Smooth muscle cell (in vitro differentiated cells): ENCODE results near the gene RIMKLA. TPM values are rescaled to one million over a fixed set of nuclear protein-coding genes. Genes with fewer than 3 reads are reported as not detected.

Source experiments
- DNase-seq: peaks from one replicate; lab custom pipeline; 2025; ENCODE audit not compliant: unreplicated experiment; lab: John Stamatoyannopoulos, UW
- H2AFZ ChIP-seq: fragments of 200-600 bp; sonication (generic); 2 replicates; pipeline ENCODE4 v1.6.0; 2016; ENCODE audit warnings: antibody characterized with exemption, low read depth, mild to moderate bottlenecking
- H3F3A ChIP-seq: fragments of 200-600 bp; sonication (generic); 2 replicates; pipeline ENCODE4 v1.6.0; 2017; ENCODE audit warnings: antibody characterized with exemption, low read depth
- H3K27ac ChIP-seq: fragments of 200-600 bp; sonication (generic); 2 replicates; pipeline ENCODE4 v1.5.1; 2016; ENCODE audit warnings: low read depth, mild to moderate bottlenecking
- H3K27me3 ChIP-seq: fragments of 200-600 bp; sonication (generic); 2 replicates; pipeline ENCODE4 v1.6.1; 2016; ENCODE audit warnings: low read depth, mild to moderate bottlenecking
- H3K36me3 ChIP-seq: fragments of 200-600 bp; sonication (generic); 2 replicates; pipeline ENCODE4 v1.5.1; 2016; ENCODE audit warnings: low read depth
- H3K4me1 ChIP-seq: fragments of 200-600 bp; sonication (generic); 2 replicates; pipeline ENCODE4 v1.5.1; 2016; ENCODE audit warnings: low read depth
- H3K4me2 ChIP-seq: fragments of 200-600 bp; sonication (generic); 2 replicates; pipeline ENCODE4 v1.6.0; 2016; ENCODE audit warnings: mild to moderate bottlenecking
- H3K4me3 ChIP-seq: fragments of 200-600 bp; sonication (generic); 2 replicates; pipeline ENCODE4 v1.5.1; 2016; ENCODE audit warnings: mild to moderate bottlenecking
- H3K79me2 ChIP-seq: fragments of 200-600 bp; sonication (generic); 2 replicates; pipeline ENCODE4 v1.6.0; 2016; ENCODE audit warnings: low read depth, mild to moderate bottlenecking
- H3K9ac ChIP-seq: fragments of 200-600 bp; sonication (generic); 2 replicates; pipeline ENCODE4 v1.6.0; 2016; ENCODE audit warnings: low read depth
- H3K9me3 ChIP-seq: fragments of 200-600 bp; sonication (generic); replicated peaks from 2 replicates; pipeline ENCODE4 v1.5.1; 2016; ENCODE audit warnings: low read depth
- H4K20me1 ChIP-seq: fragments of 200-600 bp; sonication (generic); 2 replicates; pipeline ENCODE4 v1.6.0; 2016; ENCODE audit warnings: low read depth
- WGBS: methylation state at CpG from one replicate; pipeline ENCODE4 v1.1.7; 2016; ENCODE audit warnings: low lambda C conversion rate; 5-methylcytosine and 5-hydroxymethylcytosine counted together
- polyA plus RNA-seq: library from polyadenylated mRNA; unstranded; fragments of >200 nt; fragmentation: Nextera tagmentation; extraction: Ambion mirVana; gene quantifications from 2 replicates; pipeline ENCODE4 v1.2.1, GENCODE V29; 2016
- total RNA-seq: library from RNA; depleted of rRNA; stranded (reverse); fragments of >200 nt; gene quantifications from 2 replicates; pipeline ENCODE4 v1.2.3, GENCODE V29; 2014
- TF ChIP-seq, protein P1 (sequence below): fragments of 200-600 bp; sonication (generic); IDR thresholded peaks from 2 replicates; pipeline ENCODE4 v1.5.1; 2017; ENCODE audit warnings: borderline replicate concordance, mild to moderate bottlenecking, antibody characterized with exemption; ENCODE audit not compliant: insufficient read depth, poor library complexity, severe bottlenecking

RIMKLA gene
- total and polyA plus RNA-seq, 2 experiments from 2014 or later = 0.04 to 0.25 TPM

DNA sequence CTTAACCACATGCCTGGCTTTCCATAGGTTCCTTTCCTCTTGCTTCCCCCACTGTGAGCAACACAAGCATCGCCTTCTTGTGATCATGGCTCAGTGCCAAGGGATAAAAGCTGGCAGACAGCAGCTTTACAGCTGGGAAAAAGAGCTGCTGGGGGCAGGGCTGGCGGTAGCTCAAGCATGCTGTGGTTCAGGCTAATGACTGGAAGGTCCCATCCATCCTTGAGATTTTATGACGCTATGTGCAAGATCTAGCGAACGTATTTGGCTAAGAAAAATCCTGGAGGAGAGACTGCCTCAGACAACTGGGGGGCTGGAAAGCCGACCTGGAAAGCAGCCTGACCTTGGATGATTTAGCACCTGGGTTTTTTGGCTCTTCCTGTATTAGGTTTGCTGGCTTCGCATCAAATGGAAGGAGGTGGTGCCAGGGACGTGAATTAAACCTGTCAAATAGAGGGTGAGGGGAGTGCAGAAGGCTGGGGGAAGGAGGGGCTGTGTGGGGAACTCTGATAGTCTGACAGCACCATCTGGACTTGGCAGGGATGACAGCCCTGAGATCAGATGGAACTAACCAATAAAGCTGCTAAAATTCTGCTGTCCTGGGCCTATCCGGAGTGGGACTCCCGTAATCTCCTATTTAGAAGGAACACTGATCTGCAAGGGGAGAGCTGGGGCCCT lies 40.5 kb downstream of the RIMKLA start:
- Histone ChIP-seq H3K9ac (no peak overlapping the region), H3K27ac (peak overlapping the region; percentile 71), H3K4me1 (peaks cover 12% of the 10 kb centered on the region), H3K9me3 (no peaks in the 10 kb centered on the region), H4K20me1 (no peaks in the 10 kb centered on the region), H2AFZ (no peak overlapping the region), H3K4me3 (no peak overlapping the region), H3K36me3 (no peaks in the 10 kb centered on the region), H3K79me2 (no peaks in the 10 kb centered on the region), H3K4me2 (peak overlapping the region; percentile 81), H3F3A (no peaks in the 10 kb centered on the region), H3K27me3 (no peaks in the 10 kb centered on the region)
- DNase-seq = peak; percentile 17
- 40% methylated on average over 10 of the region's 10 CpGs for WGBS
- TF ChIP-seq, protein P1, sequence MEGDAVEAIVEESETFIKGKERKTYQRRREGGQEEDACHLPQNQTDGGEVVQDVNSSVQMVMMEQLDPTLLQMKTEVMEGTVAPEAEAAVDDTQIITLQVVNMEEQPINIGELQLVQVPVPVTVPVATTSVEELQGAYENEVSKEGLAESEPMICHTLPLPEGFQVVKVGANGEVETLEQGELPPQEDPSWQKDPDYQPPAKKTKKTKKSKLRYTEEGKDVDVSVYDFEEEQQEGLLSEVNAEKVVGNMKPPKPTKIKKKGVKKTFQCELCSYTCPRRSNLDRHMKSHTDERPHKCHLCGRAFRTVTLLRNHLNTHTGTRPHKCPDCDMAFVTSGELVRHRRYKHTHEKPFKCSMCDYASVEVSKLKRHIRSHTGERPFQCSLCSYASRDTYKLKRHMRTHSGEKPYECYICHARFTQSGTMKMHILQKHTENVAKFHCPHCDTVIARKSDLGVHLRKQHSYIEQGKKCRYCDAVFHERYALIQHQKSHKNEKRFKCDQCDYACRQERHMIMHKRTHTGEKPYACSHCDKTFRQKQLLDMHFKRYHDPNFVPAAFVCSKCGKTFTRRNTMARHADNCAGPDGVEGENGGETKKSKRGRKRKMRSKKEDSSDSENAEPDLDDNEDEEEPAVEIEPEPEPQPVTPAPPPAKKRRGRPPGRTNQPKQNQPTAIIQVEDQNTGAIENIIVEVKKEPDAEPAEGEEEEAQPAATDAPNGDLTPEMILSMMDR = no peak

DNA sequence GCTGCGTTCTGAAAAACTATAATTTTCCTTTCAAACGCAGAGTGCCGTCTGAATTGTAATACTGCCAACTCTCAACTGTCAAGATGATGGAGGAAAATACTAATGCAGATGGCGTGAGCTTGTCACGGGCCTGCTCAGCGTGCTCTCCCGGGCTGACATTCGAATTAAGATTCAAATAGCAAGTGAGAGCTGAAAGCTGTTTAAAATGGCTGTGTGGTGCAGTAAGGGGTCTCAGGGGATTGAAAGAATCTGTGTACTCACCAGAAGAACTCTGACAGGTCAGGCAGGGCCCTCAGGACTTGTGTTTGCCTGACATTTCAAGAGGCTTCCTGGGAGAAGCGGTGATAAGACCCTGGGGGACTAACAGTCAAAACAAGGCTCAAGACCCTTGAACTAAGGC lies 42.1 kb downstream of the RIMKLA start:
- 83% methylated on average over 9 of the region's 9 CpGs for WGBS
- no peak overlapping the region for H3K27ac ChIP-seq

DNA sequence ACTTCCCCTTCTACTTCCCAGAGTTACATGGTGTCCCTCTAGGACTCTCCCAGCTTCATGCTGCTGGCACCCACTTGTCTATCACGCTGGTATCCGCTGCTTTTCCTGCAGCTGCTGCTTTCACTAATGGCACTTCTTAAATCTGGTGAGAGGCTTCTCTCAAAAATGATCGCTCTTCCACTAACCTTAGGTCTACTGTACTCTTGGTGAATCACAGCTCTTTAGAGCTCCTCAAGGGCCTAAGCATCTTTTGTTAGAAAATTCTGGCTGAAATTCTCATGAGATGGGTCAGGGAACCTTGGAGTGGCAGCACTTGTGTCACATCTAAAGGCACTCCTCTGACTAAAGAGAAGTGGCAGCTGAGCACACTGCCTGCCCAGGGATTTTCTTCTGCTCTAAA lies 43.1 kb downstream of the RIMKLA start:
- no peaks in the 10 kb centered on the region for H3K79me2 ChIP-seq
- peak overlapping the region; percentile 31 for H2AFZ ChIP-seq
- H3K4me3 ChIP-seq = no peak overlapping the region
- no peaks in the 10 kb centered on the region for H3K27me3 ChIP-seq
- peak overlapping the region; percentile 4 for H3K4me2 ChIP-seq
- TF ChIP-seq, protein P1 = no peak
- 88% methylated on average over 3 of the region's 3 CpGs for WGBS
- H3K9me3 ChIP-seq = no peaks in the 10 kb centered on the region
- no peak for DNase-seq
- no peak overlapping the region for H3K27ac ChIP-seq
- no peaks in the 10 kb centered on the region for H3K36me3 ChIP-seq
- no peak overlapping the region for H3K9ac ChIP-seq
- H4K20me1 ChIP-seq = no peaks in the 10 kb centered on the region
- no peaks in the 10 kb centered on the region for H3F3A ChIP-seq
- peaks cover 12% of the 10 kb centered on the region for H3K4me1 ChIP-seq

More for the DNA sequence above, 42.1 kb downstream of the RIMKLA start:
- no peak overlapping the region for H3K4me3 ChIP-seq
- no peak overlapping the region for H3K4me2 ChIP-seq
- H3K4me1 ChIP-seq = peaks cover 12% of the 10 kb centered on the region
- H3K9me3 ChIP-seq = no peaks in the 10 kb centered on the region
- TF ChIP-seq, protein P1 = no peak
- H3K27me3 ChIP-seq = no peaks in the 10 kb centered on the region
- H3K79me2 ChIP-seq = no peaks in the 10 kb centered on the region
- H2AFZ ChIP-seq = no peak overlapping the region
- no peaks in the 10 kb centered on the region for H3F3A ChIP-seq
- no peaks in the 10 kb centered on the region for H4K20me1 ChIP-seq
- DNase-seq = no peak
- H3K36me3 ChIP-seq = no peaks in the 10 kb centered on the region
- H3K9ac ChIP-seq = no peak overlapping the region

DNA sequence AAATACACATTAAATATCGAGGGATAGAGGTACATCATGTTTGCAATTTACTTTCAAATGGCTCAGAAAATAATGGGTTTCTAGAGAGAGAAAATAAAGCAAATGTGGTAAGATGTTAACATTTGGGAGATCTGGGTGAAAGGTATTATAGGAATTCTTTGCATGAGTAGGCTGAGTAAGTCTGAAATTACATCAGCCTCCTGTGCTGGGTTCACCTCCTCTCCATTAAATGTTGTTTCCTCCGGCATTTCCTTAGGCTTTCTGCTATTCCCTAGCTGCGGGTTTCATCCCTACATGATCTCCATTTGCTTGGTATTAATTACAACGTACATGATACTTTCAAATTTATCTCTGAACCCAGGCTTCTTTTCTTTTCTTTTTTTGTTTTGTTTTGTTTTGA lies 43.6 kb downstream of the RIMKLA start:
- H3K4me1 ChIP-seq = peaks cover 12% of the 10 kb centered on the region
- TF ChIP-seq, protein P1 = no peak
- H3K27ac ChIP-seq = no peak overlapping the region
- H3K4me2 ChIP-seq = peak overlapping the region; percentile 4
- H3K79me2 ChIP-seq = no peaks in the 10 kb centered on the region
- no peaks in the 10 kb centered on the region for H3K27me3 ChIP-seq
- no peaks in the 10 kb centered on the region for H3K9me3 ChIP-seq
- H3F3A ChIP-seq = no peaks in the 10 kb centered on the region
- H2AFZ ChIP-seq = peak overlapping the region; percentile 31
- H4K20me1 ChIP-seq = no peaks in the 10 kb centered on the region
- WGBS = 76% methylated on average over 4 of the region's 4 CpGs
- no peak for DNase-seq
- H3K9ac ChIP-seq = no peak overlapping the region
- no peaks in the 10 kb centered on the region for H3K36me3 ChIP-seq
- H3K4me3 ChIP-seq = no peak overlapping the region
